Measurements from ENCODE around the gene GABBR1. TPM values are rescaled to one million over a fixed set of nuclear protein-coding genes. Genes with fewer than 3 reads are reported as not detected.
A peak's percentile ranks its signal among the peaks of the same experiment; 100 is the strongest.

The GABBR1 gene
- total RNA-seq, 4 donors from 2014 or later: 11.5 to 40.4 (median 30.5) TPM

DNA sequence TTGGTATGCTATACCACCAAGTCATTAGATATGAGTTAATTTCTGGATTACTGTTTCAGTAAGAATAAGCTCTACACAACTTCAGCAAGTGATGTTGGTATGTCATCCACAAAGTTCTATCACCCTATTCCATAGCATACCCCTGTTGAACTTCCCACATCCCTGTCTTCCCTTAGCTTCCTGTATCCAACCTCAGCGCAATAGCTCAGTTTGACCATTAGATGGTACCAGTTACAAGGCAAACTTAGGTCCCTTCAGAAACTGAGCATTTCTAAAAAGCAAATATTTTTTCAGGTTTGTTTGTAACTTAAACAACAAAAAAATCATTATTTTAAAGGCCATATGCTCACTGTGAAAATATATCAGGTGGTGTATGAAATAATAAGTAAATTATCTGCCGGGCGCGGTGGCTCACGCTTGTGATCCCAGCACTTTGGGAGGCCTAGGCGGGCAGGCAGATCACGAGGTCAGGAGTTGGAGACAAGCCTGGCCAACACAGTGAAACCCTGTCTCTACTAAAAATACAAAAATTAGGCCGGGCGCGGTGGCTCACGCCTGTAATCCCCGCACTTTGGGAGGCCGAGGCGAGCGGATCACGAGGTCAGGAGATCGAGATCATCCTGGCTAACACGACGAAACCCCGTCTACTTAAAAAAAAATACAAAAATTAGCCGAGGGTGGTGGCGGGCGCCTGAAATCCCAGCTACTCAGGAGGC lies 15.1 kb upstream of the GABBR1 start:
- Histone ChIP-seq H3K4me3 (no peak overlapping the region), H3K9me3 (no peaks in the 10 kb centered on the region), H3K27me3 (no peaks in the 10 kb centered on the region), H3K4me1 (peaks cover 0 to 14% (median 2%) of the 10 kb centered on the region in 4 donors), H3K36me3 (no peaks in the 10 kb centered on the region), H3K27ac (no peak overlapping the region)
- in situ Hi-C loops (cut with MboI; ENCODE audit: low pct_ligation_motif_present in 1 of 4, low pct_unique_long_range_greater_than_20kb in 1 of 4, low sequenced_read_pairs in 3 of 4): no loop called here
- intact Hi-C loops (cut with DNase I; ENCODE audit: low total_unique reads): no loop called here
- no peak for DNase-seq
- WGBS, 2 donors (ENCODE audit: low coverage in 1 of 2): 92 to 97% methylated on average over 6 to 23 of the region's 23 CpGs
- TF ChIP-seq POLR2AphosphoS5 (IDR thresholded peaks at IDR 0.05): no peak
- peak; percentile 34 to 43 (median 37) for TF ChIP-seq CTCF (IDR thresholded peaks at IDR 0.05)
- no peak for TF ChIP-seq POLR2A (IDR thresholded peaks at IDR 0.05)

DNA sequence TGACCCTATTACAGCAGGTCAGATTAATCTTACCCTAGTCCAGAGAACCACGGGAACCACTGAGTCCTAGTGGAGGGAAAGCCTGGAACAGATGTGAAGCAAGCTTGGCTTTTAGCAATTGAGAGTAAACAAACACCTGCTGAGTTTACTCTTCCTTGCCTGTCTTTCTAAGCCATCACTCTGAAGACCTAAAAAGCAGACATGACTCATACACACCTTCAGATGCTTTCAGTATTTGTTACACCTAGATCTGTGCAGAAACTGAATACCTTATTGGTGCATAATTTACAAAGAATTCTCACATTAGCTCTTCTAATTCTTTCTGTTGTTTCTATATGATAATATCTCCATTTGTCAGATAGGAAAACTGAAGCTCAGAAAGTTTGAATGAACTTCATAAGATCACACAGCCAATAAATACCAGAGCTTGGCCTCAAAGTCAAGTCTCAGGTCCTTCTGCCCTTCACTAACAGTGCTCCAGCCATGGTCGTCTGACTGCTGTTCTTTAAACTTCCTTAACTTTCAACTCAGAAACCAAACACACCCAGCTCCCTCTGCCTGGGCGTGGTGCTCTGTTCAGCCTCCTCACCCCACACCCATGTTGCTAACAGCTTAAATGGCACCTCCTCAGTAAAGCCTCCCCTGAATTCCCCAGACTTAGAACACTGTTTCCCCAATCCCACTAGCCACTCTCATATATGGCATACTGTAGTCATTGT lies 8.6 kb upstream of the GABBR1 start:
- DNase-seq: peak; percentile 69
- H3K27me3 ChIP-seq: no peaks in the 10 kb centered on the region
- TF ChIP-seq EP300 (IDR thresholded peaks at IDR 0.05; ENCODE audit: low read depth): no peak
- no peak for TF ChIP-seq POLR2A (IDR thresholded peaks at IDR 0.05)
- intact Hi-C loops (cut with DNase I; ENCODE audit: low total_unique reads): no loop called here
- WGBS, 2 donors (ENCODE audit: low coverage in 1 of 2): 18 to 27% methylated on average over 3 of the region's 3 CpGs
- H3K4me1 ChIP-seq: peaks cover 0 to 21% (median 5%) of the 10 kb centered on the region in 4 donors
- no peaks in the 10 kb centered on the region for H3K9me3 ChIP-seq
- peak overlapping the region in 3 of 4 donors; percentile 37 to 67 (median 45) for H3K27ac ChIP-seq
- in situ Hi-C loops (cut with MboI; ENCODE audit: low pct_ligation_motif_present in 1 of 4, low pct_unique_long_range_greater_than_20kb in 1 of 4, low sequenced_read_pairs in 3 of 4): no loop called here
- no peaks in the 10 kb centered on the region for H3K36me3 ChIP-seq
- no peak overlapping the region for H3K4me3 ChIP-seq

GRCh38 chr6:29637247-29637646 lies 4.3 kb upstream of the GABBR1 start:
- DNase-seq: no peak
- Histone ChIP-seq H3K4me3 (no peak overlapping the region), H3K27me3 (peaks cover under 1% of the 10 kb centered on the region), H3K4me1 (peaks cover 0 to 32% (median 11%) of the 10 kb centered on the region in 4 donors), H3K27ac (no peak overlapping the region), H3K36me3 (no peaks in the 10 kb centered on the region), H3K9me3 (no peaks in the 10 kb centered on the region)
- WGBS, 2 donors (ENCODE audit: low coverage in 1 of 2): 98 to 100% methylated on average over 1 to 9 of the region's 9 CpGs
- no peak for TF ChIP-seq POLR2A (IDR thresholded peaks at IDR 0.05)
- intact Hi-C loops (cut with DNase I; ENCODE audit: low total_unique reads) (no loop called here), in situ Hi-C loops (cut with MboI; ENCODE audit: low pct_ligation_motif_present in 1 of 4, low pct_unique_long_range_greater_than_20kb in 1 of 4, low sequenced_read_pairs in 3 of 4) (no loop called here)

DNA sequence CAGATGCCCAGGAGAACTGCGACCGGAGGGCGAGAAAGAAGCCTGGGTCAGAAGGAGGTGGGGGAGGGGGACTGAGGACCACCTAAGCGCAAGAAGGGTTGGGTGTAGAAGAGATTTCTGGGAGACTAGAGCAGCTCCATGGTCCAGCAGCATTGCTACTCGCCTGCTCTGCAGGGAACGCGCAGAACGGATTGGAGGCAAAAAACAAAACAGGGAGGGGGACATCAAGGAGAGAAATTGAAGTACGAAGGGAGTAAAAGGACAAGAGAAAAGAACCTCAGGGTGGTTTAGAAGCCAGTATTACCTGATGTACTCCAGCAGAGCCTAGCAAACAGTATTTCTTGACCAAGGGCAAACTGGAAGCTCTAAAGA lies 537 bp upstream of the GABBR1 start:
- in situ Hi-C loops (cut with MboI; ENCODE audit: low pct_ligation_motif_present in 1 of 4, low pct_unique_long_range_greater_than_20kb in 1 of 4, low sequenced_read_pairs in 3 of 4) (no loop called here), intact Hi-C loops (cut with DNase I; ENCODE audit: low total_unique reads) (no loop called here)
- H3K4me1 ChIP-seq: peaks cover 5 to 36% (median 21%) of the 10 kb centered on the region in 4 donors
- peak overlapping the region; percentile 25 to 96 (median 75) for H3K4me3 ChIP-seq
- peak overlapping the region; percentile 76 to 88 (median 80) for H3K27ac ChIP-seq
- 0 to 11% methylated on average over 8 to 9 of the region's 9 CpGs for WGBS, 2 donors (ENCODE audit: low coverage in 1 of 2)
- TF ChIP-seq CTCF (IDR thresholded peaks at IDR 0.05): no peak
- no peak for TF ChIP-seq POLR2AphosphoS5 (IDR thresholded peaks at IDR 0.05)
- no peak for TF ChIP-seq EP300 (IDR thresholded peaks at IDR 0.05; ENCODE audit: low read depth)
- no peak for TF ChIP-seq POLR2A (IDR thresholded peaks at IDR 0.05)
- H3K27me3 ChIP-seq: peaks cover 25% of the 10 kb centered on the region
- H3K36me3 ChIP-seq: no peaks in the 10 kb centered on the region
- no peaks in the 10 kb centered on the region for H3K9me3 ChIP-seq
- DNase-seq: no peak
